COLO668 (cell line): Measurements from ENCODE around the gene SEMA3G.

ENCODE experiments used
- DNase-seq: peaks from one replicate; lab custom pipeline; 2025; ENCODE audit not compliant: unreplicated experiment; lab: John Stamatoyannopoulos, UW

The SEMA3G gene

GRCh38 chr3:52423173-52423572 is 21.7 kb downstream of the SEMA3G start:
- DNase-seq = no peak

- DNase-seq = no peak
Observed at GRCh38 chr3:52422669-52423068, 22.2 kb downstream of the SEMA3G start.

GRCh38 chr3:52420388-52420787 is 24.5 kb downstream of the SEMA3G start:
- DNase-seq = no peak

GRCh38 chr3:52415800-52416199 is 29.1 kb downstream of the SEMA3G start:
- DNase-seq = no peak

GRCh38 chr3:52408466-52408865 is 36.4 kb downstream of the SEMA3G start:
- no peak for DNase-seq

GRCh38 chr3:52407779-52408178 is 37.1 kb downstream of the SEMA3G start:
- DNase-seq = no peak

- no peak for DNase-seq
Observed at GRCh38 chr3:52406791-52407510, 38.0 kb downstream of the SEMA3G start.

- DNase-seq = no peak
Observed at GRCh38 chr3:52406231-52406661, 38.7 kb downstream of the SEMA3G start.

- DNase-seq = no peak
Observed at GRCh38 chr3:52405601-52406110, 39.2 kb downstream of the SEMA3G start.

- no peak for DNase-seq
Observed at GRCh38 chr3:52405066-52405465, 39.8 kb downstream of the SEMA3G start.

- no peak for DNase-seq
Observed at GRCh38 chr3:52404391-52404790, 40.5 kb downstream of the SEMA3G start.

- no peak for DNase-seq
Observed at GRCh38 chr3:52403955-52404354, 40.9 kb downstream of the SEMA3G start.

GRCh38 chr3:52403271-52403841 is 41.5 kb downstream of the SEMA3G start:
- DNase-seq = no peak

GRCh38 chr3:52402706-52403270 is 42.1 kb downstream of the SEMA3G start:
- no peak for DNase-seq

- DNase-seq = no peak
Observed at GRCh38 chr3:52402101-52402521, 42.8 kb downstream of the SEMA3G start.

- DNase-seq = no peak
Observed at GRCh38 chr3:52401551-52401950, 43.4 kb downstream of the SEMA3G start.

GRCh38 chr3:52401021-52401420 is 43.9 kb downstream of the SEMA3G start:
- no peak for DNase-seq

GRCh38 chr3:52400275-52400793 is 44.6 kb downstream of the SEMA3G start:
- DNase-seq = no peak

- DNase-seq = no peak
Observed at GRCh38 chr3:52399593-52399992, 45.3 kb downstream of the SEMA3G start.

GRCh38 chr3:52399131-52399530 is 45.8 kb downstream of the SEMA3G start:
- no peak for DNase-seq

GRCh38 chr3:52398670-52399081 is 46.2 kb downstream of the SEMA3G start:
- no peak for DNase-seq
